DMS 273 (cell line): Measurements from ENCODE around the gene SFMBT2.

Experiments
- DNase-seq: peaks from one replicate; lab custom pipeline; 2025; ENCODE audit not compliant: unreplicated experiment; lab: John Stamatoyannopoulos, UW

SFMBT2 gene

GRCh38 chr10:7159517-7159916 lies 251.3 kb downstream of the SFMBT2 start:
- no peak for DNase-seq

- DNase-seq, result no peak
These were observed 253.7 kb downstream of the SFMBT2 start for GRCh38 chr10:7157091-7157490.

GRCh38 chr10:7153750-7154149 lies 257.1 kb downstream of the SFMBT2 start:
- no peak for DNase-seq

- DNase-seq, result no peak
These were observed 257.9 kb downstream of the SFMBT2 start for GRCh38 chr10:7152982-7153381.

GRCh38 chr10:7152341-7152740 lies 258.5 kb downstream of the SFMBT2 start:
- no peak for DNase-seq

- DNase-seq, result no peak
These were observed 259.3 kb downstream of the SFMBT2 start for GRCh38 chr10:7151538-7151937.

GRCh38 chr10:7150349-7150748 lies 260.5 kb downstream of the SFMBT2 start:
- DNase-seq, result no peak

GRCh38 chr10:7146189-7146588 lies 264.6 kb downstream of the SFMBT2 start:
- DNase-seq, result no peak

GRCh38 chr10:7136016-7136415 lies 274.8 kb downstream of the SFMBT2 start:
- DNase-seq, result no peak

GRCh38 chr10:7135188-7135587 lies 275.6 kb downstream of the SFMBT2 start:
- DNase-seq, result no peak

- DNase-seq, result no peak
These were observed 276.4 kb downstream of the SFMBT2 start for GRCh38 chr10:7134448-7134847.

- DNase-seq, result no peak
These were observed 276.9 kb downstream of the SFMBT2 start for GRCh38 chr10:7133958-7134357.

GRCh38 chr10:7133278-7133677 lies 277.6 kb downstream of the SFMBT2 start:
- DNase-seq, result no peak

- no peak for DNase-seq
These were observed 280.5 kb downstream of the SFMBT2 start for GRCh38 chr10:7130191-7130911.

GRCh38 chr10:7123774-7124173 lies 287.1 kb downstream of the SFMBT2 start:
- DNase-seq, result no peak

- no peak for DNase-seq
These were observed 288.3 kb downstream of the SFMBT2 start for GRCh38 chr10:7122561-7122960.

- peak; percentile 57 for DNase-seq
These were observed 289.6 kb downstream of the SFMBT2 start for GRCh38 chr10:7121154-7121797.

GRCh38 chr10:7119325-7120015 lies 291.4 kb downstream of the SFMBT2 start:
- no peak for DNase-seq

- no peak for DNase-seq
These were observed 292.8 kb downstream of the SFMBT2 start for GRCh38 chr10:7117806-7118674.

- no peak for DNase-seq
These were observed 293.5 kb downstream of the SFMBT2 start for GRCh38 chr10:7117177-7117799.

- DNase-seq, result no peak
These were observed 299.3 kb downstream of the SFMBT2 start for GRCh38 chr10:7111561-7111960.
